ENCODE data around the gene WDR53. TPM values are rescaled to one million over a fixed set of nuclear protein-coding genes. Genes with fewer than 3 reads are reported as not detected.

WDR53 gene
- total RNA-seq, 2 experiments from 2014 or later = 16.2 to 17.2 TPM

- TF ChIP-seq CTCF (IDR thresholded peaks at IDR 0.05) = peak; percentile 86
- CTCF ChIA-PET = interaction anchor here (0.6 to 3.2 kb wide), 8 partner anchors 9 to 172 kb away, joined by 3 to 19 read pairs (median 8); no protein-coding TSS in a partner anchor
- H3K4me3 Mint-ChIP-seq = no peak overlapping the region
- no peak for ATAC-seq
- no peaks in the 10 kb centered on the region for H3K9me3 Mint-ChIP-seq
- H3K27ac Mint-ChIP-seq = no peak overlapping the region
- POLR2A ChIA-PET = no interaction called here
- peak; percentile 80 for DNase-seq
- no peaks in the 10 kb centered on the region for H3K4me1 Mint-ChIP-seq (ENCODE audit: low read depth)
- peaks cover 1% of the 10 kb centered on the region for H3K27me3 Mint-ChIP-seq
- intact Hi-C loops (cut with micrococcal nuclease) = loop anchor here (10.0 kb wide), 1 partner anchor 147 kb away; no protein-coding TSS in a partner anchor
- H3K36me3 Mint-ChIP-seq (ENCODE audit: low read depth) = no peaks in the 10 kb centered on the region
These were observed 30.9 kb downstream of the WDR53 start for GRCh38 chr3:196537319-196537984.

- Mint-ChIP-seq H3K4me3 (no peak overlapping the region), H3K27me3 (peaks cover 5% of the 10 kb centered on the region), H3K9me3 (no peaks in the 10 kb centered on the region), H3K36me3 (ENCODE audit: low read depth) (no peaks in the 10 kb centered on the region), H3K4me1 (ENCODE audit: low read depth) (peaks cover 2% of the 10 kb centered on the region), H3K27ac (no peak overlapping the region)
- no peak for TF ChIP-seq CTCF (IDR thresholded peaks at IDR 0.05)
- ChIA-PET POLR2A (no interaction called here), CTCF (no interaction called here)
- DNase-seq = no peak
- no peak for ATAC-seq
- intact Hi-C loops (cut with micrococcal nuclease) = loop anchor here (10.0 kb wide), 1 partner anchor 152 kb away; no protein-coding TSS in a partner anchor
These were observed 35.1 kb downstream of the WDR53 start for GRCh38 chr3:196533260-196533681.

- TF ChIP-seq CTCF (IDR thresholded peaks at IDR 0.05) = no peak
- peaks cover 2% of the 10 kb centered on the region for H3K36me3 Mint-ChIP-seq (ENCODE audit: low read depth)
- H3K4me1 Mint-ChIP-seq (ENCODE audit: low read depth) = peaks cover 6% of the 10 kb centered on the region
- H3K27ac Mint-ChIP-seq = no peak overlapping the region
- intact Hi-C loops (cut with micrococcal nuclease) = loop anchor here (10.0 kb wide), 1 partner anchor 153 kb away; no protein-coding TSS in a partner anchor
- ChIA-PET POLR2A (interaction anchor here (0.8 kb wide), 1 partner anchor 10 kb away, joined by 4 read pairs; no protein-coding TSS in a partner anchor), CTCF (interaction anchor here (1.1 kb wide), 1 partner anchor 9 kb away, joined by 3 read pairs; no protein-coding TSS in a partner anchor)
- no peaks in the 10 kb centered on the region for H3K9me3 Mint-ChIP-seq
- no peak overlapping the region for H3K4me3 Mint-ChIP-seq
- DNase-seq (no peak), ATAC-seq (no peak)
- peaks cover 9% of the 10 kb centered on the region for H3K27me3 Mint-ChIP-seq
These were observed 36.9 kb downstream of the WDR53 start for GRCh38 chr3:196531418-196531817.

- peaks cover 11% of the 10 kb centered on the region for H3K27me3 Mint-ChIP-seq
- peak overlapping the region; percentile 66 for H3K4me3 Mint-ChIP-seq
- ATAC-seq (peak; percentile 98), DNase-seq (peak; percentile 86)
- intact Hi-C loops (cut with micrococcal nuclease) = no loop called here
- H3K9me3 Mint-ChIP-seq = no peaks in the 10 kb centered on the region
- POLR2A ChIA-PET = interaction anchor here (0.8 to 1.3 kb wide), 4 partner anchors 21 to 217 kb away, joined by 3 to 5 read pairs (median 4); partner anchors contain the start of genes DYNLT2B, FBXO45 and WDR53
- CTCF ChIA-PET = interaction anchor here (0.6 to 3.4 kb wide), 54 partner anchors 9 to 411 kb away, joined by 3 to 31 read pairs (median 4); partner anchors contain the start of genes CEP19, FBXO45, PIGX and RNF168
- peaks cover 6% of the 10 kb centered on the region for H3K4me1 Mint-ChIP-seq (ENCODE audit: low read depth)
- H3K27ac Mint-ChIP-seq = peak overlapping the region; percentile 49
- peaks cover 2% of the 10 kb centered on the region for H3K36me3 Mint-ChIP-seq (ENCODE audit: low read depth)
- peak; percentile 89 for TF ChIP-seq CTCF (IDR thresholded peaks at IDR 0.05)
These were observed 39.6 kb downstream of the WDR53 start for GRCh38 chr3:196528639-196529233.
